GM15510 (cell line): ENCODE results near the gene ZC3H18.

ENCODE experiments used
- POLR2A ChIP-seq: IDR thresholded peaks from 3 replicates; pipeline ENCODE4 v1.6.1; 2011; ENCODE audit warnings: borderline replicate concordance; ENCODE audit not compliant: insufficient read length; ENCODE audit errors: extremely low read depth

ZC3H18 gene

GRCh38 chr16:88627531-88628411, 57.6 kb downstream of the ZC3H18 start:
- TF ChIP-seq POLR2A = no peak

GRCh38 chr16:88628512-88628974, 58.3 kb downstream of the ZC3H18 start:
- TF ChIP-seq POLR2A = no peak

DNA sequence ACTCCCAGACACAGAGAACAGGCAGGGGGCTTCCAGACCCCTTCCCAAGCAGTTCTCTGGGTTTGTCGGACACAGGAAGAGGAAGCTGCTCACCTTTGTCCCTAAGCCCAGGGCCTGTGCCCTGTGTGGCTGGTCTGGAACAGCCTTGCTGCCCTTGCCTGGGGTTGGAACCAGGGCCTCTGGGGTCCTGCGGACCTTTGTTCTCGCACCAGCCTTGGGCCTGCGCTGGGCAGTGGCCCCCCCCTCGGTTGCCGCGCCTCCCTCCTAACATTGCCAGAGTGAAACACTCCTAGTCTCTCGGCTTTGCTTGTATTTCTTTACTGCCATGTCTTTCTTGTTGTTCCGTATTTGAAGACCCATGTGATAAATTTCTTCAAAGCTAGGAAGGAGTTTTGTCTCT, 59.6 kb downstream of the ZC3H18 start:
- TF ChIP-seq POLR2A = no peak

GRCh38 chr16:88630433-88630832, 60.2 kb downstream of the ZC3H18 start:
- no peak for TF ChIP-seq POLR2A

- TF ChIP-seq POLR2A = no peak
Observed at GRCh38 chr16:88630941-88631340, 60.7 kb downstream of the ZC3H18 start.

GRCh38 chr16:88631384-88631783, 61.2 kb downstream of the ZC3H18 start:
- no peak for TF ChIP-seq POLR2A

GRCh38 chr16:88631920-88632586, 61.9 kb downstream of the ZC3H18 start:
- no peak for TF ChIP-seq POLR2A

GRCh38 chr16:88632587-88632930, 62.4 kb downstream of the ZC3H18 start:
- no peak for TF ChIP-seq POLR2A

GRCh38 chr16:88633684-88634140, 63.5 kb downstream of the ZC3H18 start:
- no peak for TF ChIP-seq POLR2A

DNA sequence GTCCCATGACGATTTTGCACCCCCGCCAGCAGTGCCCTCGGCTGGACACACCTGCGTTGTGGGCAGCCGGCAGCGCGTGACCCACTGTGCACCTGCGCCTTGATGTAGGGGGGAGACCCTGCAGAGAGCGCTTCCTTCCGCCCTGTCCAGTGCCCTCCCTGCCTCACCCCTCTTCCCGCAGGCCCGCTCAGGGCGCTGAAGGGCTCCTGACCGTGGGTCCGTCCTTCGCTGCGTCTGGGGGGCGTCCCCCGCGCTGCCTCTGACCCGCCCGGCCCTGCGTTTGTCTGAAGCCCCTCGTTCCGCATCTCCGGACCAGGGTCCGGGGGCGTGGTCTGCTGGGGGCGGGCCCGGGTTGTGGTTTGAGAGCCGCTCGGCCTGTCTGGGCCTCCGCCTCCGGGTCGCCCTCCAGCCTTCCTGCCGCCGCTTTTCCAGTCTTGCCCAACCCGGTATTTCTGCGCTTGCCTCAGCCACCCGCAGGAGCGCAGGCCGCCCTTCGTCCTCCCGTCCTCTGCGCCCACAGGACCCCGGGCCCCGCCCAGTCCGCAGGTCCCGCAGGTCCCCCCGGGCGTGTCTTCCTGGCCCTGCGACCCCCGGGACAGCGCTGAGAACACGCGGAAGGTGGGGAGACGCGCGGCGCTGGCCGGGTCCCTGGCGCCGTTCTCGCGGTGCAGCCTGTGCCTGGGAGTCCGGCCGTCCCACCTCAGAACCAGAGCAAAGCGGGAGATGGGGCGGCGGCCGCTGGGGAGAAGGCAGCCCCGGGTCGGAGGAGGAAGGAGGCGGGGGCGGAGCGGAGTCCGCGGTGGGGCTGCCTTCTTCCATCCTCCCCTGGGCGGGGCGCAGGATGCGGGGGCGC, 64.2 kb downstream of the ZC3H18 start:
- peak; percentile 40 for TF ChIP-seq POLR2A

- no peak for TF ChIP-seq POLR2A
Observed at GRCh38 chr16:88634994-88635670, 64.9 kb downstream of the ZC3H18 start.

DNA sequence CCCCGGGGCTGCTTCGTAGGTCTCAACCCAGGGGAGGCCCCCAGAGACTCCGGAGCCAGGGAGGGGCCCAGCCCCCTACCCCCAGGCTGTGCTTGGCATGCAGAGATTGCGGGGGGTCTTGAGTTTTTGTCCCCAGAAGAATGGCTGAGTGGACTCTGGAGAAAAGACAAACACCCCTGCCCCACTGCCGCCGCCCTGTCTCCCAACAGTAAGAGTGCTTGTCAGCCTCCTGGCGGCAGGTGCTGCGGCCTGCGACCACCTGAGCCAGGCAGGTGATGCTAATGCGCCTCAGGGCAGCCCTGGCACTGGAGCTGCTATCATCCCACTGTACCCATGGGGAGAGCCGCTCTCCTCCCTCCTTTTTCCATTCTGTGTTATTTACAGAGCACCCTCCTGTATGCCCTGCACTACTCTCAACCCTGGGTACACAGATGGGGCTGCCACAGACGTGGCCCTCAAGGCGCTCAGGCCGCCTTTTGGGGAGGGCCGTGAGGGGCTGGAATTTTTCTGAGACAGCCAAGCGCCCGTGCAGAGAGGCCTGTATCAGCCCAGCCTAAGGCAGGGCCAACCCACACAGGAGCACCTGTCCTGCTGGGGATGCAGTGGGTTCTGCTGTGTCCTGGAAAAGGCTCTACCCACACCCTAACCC, 65.6 kb downstream of the ZC3H18 start:
- TF ChIP-seq POLR2A = no peak

DNA sequence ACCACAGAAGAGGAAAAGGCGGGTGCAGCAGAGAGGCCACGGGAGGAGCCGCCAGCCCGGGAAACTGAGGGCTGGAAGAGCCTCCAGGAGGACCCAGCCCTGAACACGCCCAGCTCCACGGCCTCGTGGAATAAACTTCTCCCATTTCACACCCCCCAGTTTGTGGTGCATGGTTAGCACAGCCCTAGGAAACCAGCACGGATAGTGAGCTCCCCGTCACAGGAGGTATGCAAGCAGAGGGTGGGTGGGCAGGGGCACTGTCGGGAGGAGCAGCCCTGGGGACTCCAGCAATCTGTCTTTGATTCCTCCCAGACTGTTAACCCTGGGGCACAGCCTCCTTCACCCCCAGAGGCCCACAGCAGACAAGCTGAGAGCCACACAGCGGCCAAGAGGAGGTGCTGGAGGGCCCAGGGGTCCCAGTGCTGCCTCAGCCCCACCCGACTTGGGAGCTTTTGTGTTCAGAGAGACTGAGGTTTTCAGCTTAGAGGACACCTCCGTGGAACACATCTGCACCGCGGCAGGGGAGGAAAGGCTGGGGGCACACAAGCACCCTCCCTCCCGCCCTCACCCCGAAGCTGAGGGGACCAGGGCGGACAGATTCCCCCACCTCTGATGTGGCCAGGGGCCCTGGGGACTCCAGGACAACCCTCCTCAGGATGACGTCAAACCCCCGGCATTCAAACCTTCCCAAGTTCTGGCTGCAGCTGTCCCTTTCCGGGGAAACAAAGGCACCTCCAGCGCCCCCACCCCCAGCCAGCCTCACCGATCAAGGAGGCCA, 66.5 kb downstream of the ZC3H18 start:
- TF ChIP-seq POLR2A = no peak
